HepG2 (cell line): ENCODE measurements around the gene PUM1.

Experiments used
- EP300 ChIP-seq, 3 experiments: sonication (generic) in 1 of 3; formaldehyde crosslinking in 1 of 3; IDR thresholded peaks; 2 replicates each; pipeline versions ENCODE4 v1.5.1 to v1.6.1; 2011 to 2020; ENCODE audit warnings: low read depth in 2 of 3, low read length in 2 of 3, borderline replicate concordance in 1 of 3, improper control_type of control experiment in 1 of 3, mild to moderate bottlenecking in 1 of 3, missing genetic modification reagents in 1 of 3, moderate library complexity in 1 of 3
- GPN1 ChIP-seq: sonication (generic); formaldehyde crosslinking; IDR thresholded peaks from 2 replicates; pipeline ENCODE4 v1.5.1; 2020; ENCODE audit warnings: missing genetic modification reagents, borderline replicate concordance
- HHEX ChIP-seq: IDR thresholded peaks from 2 replicates; pipeline ENCODE4 v1.6.1; 2016; ENCODE audit warnings: control low read depth
- JUN ChIP-seq: sonication (generic); formaldehyde crosslinking; IDR thresholded peaks from 2 replicates; pipeline ENCODE4 v1.4.0; 2020; ENCODE audit warnings: mild to moderate bottlenecking, missing genetic modification reagents
- MEIS1 ChIP-seq: sonication (generic); formaldehyde crosslinking; IDR thresholded peaks from 2 replicates; pipeline ENCODE4 v1.9.0; 2021; ENCODE audit warnings: mild to moderate bottlenecking, missing genetic modification reagents, moderate library complexity, borderline replicate concordance
- RBM39 ChIP-seq: fragments of 200-400 bp; formaldehyde crosslinking; IDR thresholded peaks from one replicate; pipeline ENCODE4 v1.6.1; 2018; ENCODE audit warnings: antibody characterized with exemption, mild to moderate bottlenecking, low read depth, low read length; ENCODE audit not compliant: poor library complexity, severe bottlenecking
- SIN3B ChIP-seq: fragments of 150-350 bp; IDR thresholded peaks from 2 replicates; pipeline ENCODE4 v1.6.1; 2014; ENCODE audit warnings: low read length
- SIX4 ChIP-seq: sonication (generic); formaldehyde crosslinking; IDR thresholded peaks from 2 replicates; pipeline ENCODE4 v1.4.0; 2020; ENCODE audit warnings: missing genetic modification reagents
- TBL1XR1 ChIP-seq: fragments of 150-350 bp; IDR thresholded peaks from 2 replicates; pipeline ENCODE4 v1.6.1; 2014; ENCODE audit warnings: borderline replicate concordance, low read length; ENCODE audit not compliant: partially characterized antibody
- ZNF512 ChIP-seq: sonication (generic); formaldehyde crosslinking; IDR thresholded peaks from 2 replicates; pipeline ENCODE4 v1.4.0; 2020; ENCODE audit warnings: mild to moderate bottlenecking, missing genetic modification reagents
- ZNF710 ChIP-seq: sonication (generic); formaldehyde crosslinking; IDR thresholded peaks from 2 replicates; pipeline ENCODE4 v1.5.0; 2020; ENCODE audit warnings: mild to moderate bottlenecking, missing genetic modification reagents, borderline replicate concordance

GRCh38 chr1:31084782-31085569 lies 19.5 kb upstream of the PUM1 start:
- TF ChIP-seq EP300 (IDR thresholded peaks at IDR 0.05; ENCODE audit: low read depth in 2 of 2, low read length in 2 of 2) (no peak), EP300 (CRISPR knock-in tag; IDR thresholded peaks at IDR 0.05; ENCODE audit: borderline replicate concordance) (no peak), SIX4 (CRISPR knock-in tag) (no peak), TBL1XR1 (no peak), GPN1 (CRISPR knock-in tag) (no peak), ZNF710 (CRISPR knock-in tag) (no peak), JUN (CRISPR knock-in tag) (no peak), HHEX (no peak), SIN3B (no peak), MEIS1 (no peak), RBM39 (no peak), ZNF512 (no peak)
